PC-9 (cell line): ENCODE data around the gene CBX1. TPM values are rescaled to one million over a fixed set of nuclear protein-coding genes. Genes with fewer than 3 reads are reported as not detected.

ENCODE experiments used
- BruUV-seq: library from RNA; stranded (reverse); fragments of 400-500 nt; replicated peaks from 2 replicates; lab custom pipeline; 2021; lab: Mats Ljungman, UMichigan
- CTCF ChIA-PET: fragments of 300-600 bp; sonication (Branson Sonifier 250); formaldehyde crosslinking; loops from one replicate; lab custom pipeline; 2022; ENCODE audit warnings: antibody characterized with exemption; lab: Charles Lee
- POLR2A ChIA-PET: fragments of 300-600 bp; sonication (Branson Sonifier 250); formaldehyde crosslinking; loops from one replicate; lab custom pipeline; 2022; ENCODE audit warnings: antibody characterized with exemption; ENCODE audit not compliant: unreplicated experiment; lab: Charles Lee
- DNase-seq, 2 experiments: peaks; one replicate each; pipeline versions ENCODE4 v3.0.0 to v3.0.0-alpha.2; 2015 to 2022; ENCODE audit warnings: mixed read lengths in 1 of 2
- H2AFZ ChIP-seq: fragments of 200-600 bp; sonication (generic); 2 replicates; pipeline ENCODE4 v1.8.1; 2017; ENCODE audit warnings: antibody characterized with exemption
- H3F3A ChIP-seq: fragments of 200-600 bp; sonication (generic); 2 replicates; pipeline ENCODE4 v1.8.1; 2017; ENCODE audit warnings: antibody characterized with exemption, mild to moderate bottlenecking, low read depth; ENCODE audit not compliant: insufficient read depth
- H3K27ac ChIP-seq: fragments of 200-600 bp; sonication (generic); 2 replicates; pipeline ENCODE4 v1.6.1; 2016; ENCODE audit warnings: mixed run types
- H3K27me3 ChIP-seq: fragments of 200-600 bp; sonication (generic); 2 replicates; pipeline ENCODE4 v1.6.1; 2016; ENCODE audit warnings: low read depth, mixed run types; ENCODE audit not compliant: insufficient read depth
- H3K36me3 ChIP-seq: fragments of 200-600 bp; sonication (generic); 2 replicates; pipeline ENCODE4 v1.6.1; 2016; ENCODE audit warnings: low read depth, mixed run types
- H3K4me1 ChIP-seq: fragments of 200-600 bp; sonication (generic); replicated peaks from 2 replicates; pipeline ENCODE4 v1.6.1; 2016; ENCODE audit warnings: mixed run types; ENCODE audit not compliant: insufficient read depth
- H3K4me2 ChIP-seq: fragments of 200-600 bp; sonication (generic); 2 replicates; pipeline ENCODE4 v1.6.1; 2017; ENCODE audit warnings: mixed run types
- H3K4me3 ChIP-seq: fragments of 200-600 bp; sonication (generic); 2 replicates; pipeline ENCODE4 v1.6.1; 2016; ENCODE audit warnings: mixed run types
- H3K79me2 ChIP-seq: fragments of 200-600 bp; sonication (generic); 2 replicates; pipeline ENCODE4 v1.6.1; 2017; ENCODE audit warnings: low read depth, mixed run types
- H3K9me2 ChIP-seq: fragments of 200-600 bp; sonication (generic); 2 replicates; pipeline ENCODE4 v1.8.1; 2017; ENCODE audit warnings: mild to moderate bottlenecking; ENCODE audit not compliant: insufficient read depth
- H3K9me3 ChIP-seq: fragments of 200-600 bp; sonication (generic); 2 replicates; pipeline ENCODE4 v1.8.1; 2016; ENCODE audit warnings: low read depth; ENCODE audit not compliant: insufficient read depth
- H4K20me1 ChIP-seq: fragments of 200-600 bp; sonication (generic); 2 replicates; pipeline ENCODE4 v1.8.1; 2017; ENCODE audit not compliant: insufficient read depth
- EZH2 ChIP-seq: fragments of 200-600 bp; sonication (generic); IDR thresholded peaks from 2 replicates; pipeline ENCODE4 v1.8.0; 2017; ENCODE audit warnings: antibody characterized with exemption, low read depth
- intact Hi-C: fragments of 100-400 bp; cut with micrococcal nuclease; formaldehyde crosslinking; loops from one replicate; pipeline ENCODE4 v1.10.0; 2022; ENCODE audit not compliant: unreplicated experiment
- total RNA-seq: library from RNA; stranded (reverse); gene quantifications from 2 replicates; pipeline ENCODE4 v1.2.3, GENCODE V29; 2021
- TF ChIP-seq, protein P1 (sequence below): fragments of 200-600 bp; sonication (generic); conservative IDR thresholded peaks from 2 replicates; pipeline ENCODE4 v1.6.1; 2017; ENCODE audit warnings: mixed run types, antibody characterized with exemption, mild to moderate bottlenecking, moderate library complexity

The CBX1 gene
- total RNA-seq, 1 experiment from 2014 or later = 93.9 TPM

DNA sequence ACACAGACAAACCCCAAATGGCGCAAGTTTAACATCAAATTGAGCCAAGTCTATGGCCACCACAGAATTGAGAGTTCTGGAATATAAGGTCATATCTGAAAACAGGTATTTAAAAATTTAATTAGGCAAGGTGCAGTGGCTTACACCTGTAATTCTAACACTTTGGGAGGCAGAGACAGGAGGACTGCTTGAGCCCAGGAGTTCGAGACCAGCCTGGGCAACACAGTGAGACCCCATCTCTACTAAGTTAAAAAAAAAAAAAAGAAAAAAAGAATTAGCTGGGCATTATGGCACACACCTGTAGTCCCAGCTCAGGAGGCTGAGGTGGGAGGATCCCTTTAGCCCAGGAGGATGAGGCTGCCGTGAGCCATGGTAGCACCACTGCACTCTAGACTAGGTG is 34.0 kb downstream of the CBX1 start:
- no peak for TF ChIP-seq EZH2
- TF ChIP-seq, protein P1, sequence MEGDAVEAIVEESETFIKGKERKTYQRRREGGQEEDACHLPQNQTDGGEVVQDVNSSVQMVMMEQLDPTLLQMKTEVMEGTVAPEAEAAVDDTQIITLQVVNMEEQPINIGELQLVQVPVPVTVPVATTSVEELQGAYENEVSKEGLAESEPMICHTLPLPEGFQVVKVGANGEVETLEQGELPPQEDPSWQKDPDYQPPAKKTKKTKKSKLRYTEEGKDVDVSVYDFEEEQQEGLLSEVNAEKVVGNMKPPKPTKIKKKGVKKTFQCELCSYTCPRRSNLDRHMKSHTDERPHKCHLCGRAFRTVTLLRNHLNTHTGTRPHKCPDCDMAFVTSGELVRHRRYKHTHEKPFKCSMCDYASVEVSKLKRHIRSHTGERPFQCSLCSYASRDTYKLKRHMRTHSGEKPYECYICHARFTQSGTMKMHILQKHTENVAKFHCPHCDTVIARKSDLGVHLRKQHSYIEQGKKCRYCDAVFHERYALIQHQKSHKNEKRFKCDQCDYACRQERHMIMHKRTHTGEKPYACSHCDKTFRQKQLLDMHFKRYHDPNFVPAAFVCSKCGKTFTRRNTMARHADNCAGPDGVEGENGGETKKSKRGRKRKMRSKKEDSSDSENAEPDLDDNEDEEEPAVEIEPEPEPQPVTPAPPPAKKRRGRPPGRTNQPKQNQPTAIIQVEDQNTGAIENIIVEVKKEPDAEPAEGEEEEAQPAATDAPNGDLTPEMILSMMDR = no peak
- no TSS peak for BruUV-seq
- intact Hi-C loops = no loop called here

DNA sequence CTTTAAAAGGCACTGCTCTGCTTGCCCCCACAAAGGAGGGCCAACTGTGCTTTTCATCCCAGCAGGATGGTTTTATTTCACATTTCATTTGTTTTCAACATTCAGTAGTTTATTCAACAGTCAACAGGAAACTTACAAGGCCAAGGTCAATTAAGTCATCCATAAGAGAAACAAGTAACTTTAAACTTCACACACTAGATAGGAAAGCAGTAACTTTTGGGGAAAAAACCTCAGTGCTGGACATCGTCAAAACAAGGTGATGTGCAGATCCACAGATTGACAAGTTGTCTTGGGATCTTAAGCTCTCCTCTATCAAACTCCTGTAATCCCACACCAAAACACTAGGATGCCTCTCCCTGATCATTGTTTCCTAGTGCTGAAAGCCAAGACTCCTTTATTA is 34.6 kb downstream of the CBX1 start:
- H3K79me2 ChIP-seq = no peaks in the 10 kb centered on the region
- no peaks in the 10 kb centered on the region for H3K9me3 ChIP-seq
- H2AFZ ChIP-seq = no peak overlapping the region
- POLR2A ChIA-PET = no interaction called here
- no peak for TF ChIP-seq EZH2
- TF ChIP-seq, protein P1 = no peak
- no TSS peak for BruUV-seq
- no peaks in the 10 kb centered on the region; the same call in 1 of the 2 replicates for H3K4me1 ChIP-seq
- H3K4me2 ChIP-seq = no peak overlapping the region
- no peaks in the 10 kb centered on the region for H3K9me2 ChIP-seq
- peaks cover 41% of the 10 kb centered on the region for H3F3A ChIP-seq
- H3K27ac ChIP-seq = no peak overlapping the region
- no peak for DNase-seq
- intact Hi-C loops = no loop called here
- no peaks in the 10 kb centered on the region for H3K27me3 ChIP-seq
- no peak overlapping the region for H3K4me3 ChIP-seq
- CTCF ChIA-PET = interaction anchor here (0.9 kb wide), 1 partner anchor 40 kb away, joined by 3 read pairs; no protein-coding TSS in a partner anchor
- peaks cover 19% of the 10 kb centered on the region; the same call in 1 of the 2 replicates for H3K36me3 ChIP-seq
- H4K20me1 ChIP-seq = no peaks in the 10 kb centered on the region; the same call in 1 of the 2 replicates

More for the DNA sequence above, 34.0 kb downstream of the CBX1 start:
- Histone ChIP-seq H2AFZ (no peak overlapping the region), H3K27me3 (no peaks in the 10 kb centered on the region), H3K4me1 (no peaks in the 10 kb centered on the region; the same call in 1 of the 2 replicates), H3K79me2 (no peaks in the 10 kb centered on the region), H3K36me3 (peaks cover 17% of the 10 kb centered on the region; the same call in 1 of the 2 replicates), H3F3A (peaks cover 36% of the 10 kb centered on the region), H3K4me2 (no peak overlapping the region), H3K27ac (peak overlapping the region; percentile 16; the same call in 1 of the 2 replicates), H3K9me3 (no peaks in the 10 kb centered on the region), H4K20me1 (no peaks in the 10 kb centered on the region; the same call in 1 of the 2 replicates), H3K9me2 (no peaks in the 10 kb centered on the region), H3K4me3 (no peak overlapping the region)
- CTCF ChIA-PET = interaction anchor here (0.9 kb wide), 1 partner anchor 41 kb away, joined by 3 read pairs; no protein-coding TSS in a partner anchor
- POLR2A ChIA-PET = interaction anchor here (0.6 kb wide), 1 partner anchor 18 kb away, joined by 5 read pairs; no protein-coding TSS in a partner anchor
- no peak for DNase-seq

DNA sequence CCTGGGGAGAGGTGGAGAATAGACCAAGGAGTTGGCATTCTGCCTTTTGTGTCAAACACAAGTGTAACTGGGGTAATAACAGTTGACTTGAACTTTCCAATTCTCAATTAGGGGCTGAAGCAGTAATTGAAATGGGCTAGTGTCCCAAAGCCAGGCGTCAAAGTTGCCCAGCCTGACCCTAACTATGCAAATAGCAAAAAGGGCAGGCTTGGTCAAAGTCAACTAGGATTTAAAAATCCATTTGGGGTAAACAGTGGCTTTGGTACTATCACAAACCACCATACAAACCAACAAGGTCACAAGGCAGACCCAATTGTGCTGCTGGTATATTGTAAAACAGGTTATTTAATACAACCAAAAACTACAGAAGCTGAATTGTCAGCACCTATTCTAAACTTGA is 35.1 kb downstream of the CBX1 start:
- H3K9me2 ChIP-seq = no peaks in the 10 kb centered on the region
- BruUV-seq = no TSS peak
- POLR2A ChIA-PET = no interaction called here
- CTCF ChIA-PET = no interaction called here
- no peak for DNase-seq
- no peaks in the 10 kb centered on the region for H3K79me2 ChIP-seq
- intact Hi-C loops = no loop called here
- TF ChIP-seq EZH2 = no peak
- TF ChIP-seq, protein P1 = no peak
- H3K27me3 ChIP-seq = no peaks in the 10 kb centered on the region
- H3K4me3 ChIP-seq = no peak overlapping the region
- no peaks in the 10 kb centered on the region; the same call in 1 of the 2 replicates for H4K20me1 ChIP-seq
- H3K36me3 ChIP-seq = peaks cover 19% of the 10 kb centered on the region; the same call in 1 of the 2 replicates
- H2AFZ ChIP-seq = no peak overlapping the region
- H3K9me3 ChIP-seq = no peaks in the 10 kb centered on the region
- no peaks in the 10 kb centered on the region; the same call in 1 of the 2 replicates for H3K4me1 ChIP-seq
- H3F3A ChIP-seq = peaks cover 45% of the 10 kb centered on the region
- H3K4me2 ChIP-seq = no peak overlapping the region
- H3K27ac ChIP-seq = no peak overlapping the region
